Limb (tissue), 2 donors: ENCODE results near the gene CDH2.

Source experiments
- DNase-seq, 2 donors: peaks; one replicate each; pipeline ENCODE4 v3.0.0-alpha.2; 2016; ENCODE audit errors: extremely low spot score in 2 of 2

The CDH2 gene

GRCh38 chr18:28168725-28169124 lies 8.2 kb downstream of the CDH2 start:
- no peak for DNase-seq

GRCh38 chr18:28167835-28168349 lies 9.0 kb downstream of the CDH2 start:
- no peak for DNase-seq

GRCh38 chr18:28164771-28165483 lies 12.0 kb downstream of the CDH2 start:
- DNase-seq: no peak

- DNase-seq: no peak
Observed at GRCh38 chr18:28163201-28163775, 13.6 kb downstream of the CDH2 start.

- no peak for DNase-seq
Observed at GRCh38 chr18:28161608-28162599, 15.0 kb downstream of the CDH2 start.

- DNase-seq: no peak
Observed at GRCh38 chr18:28159055-28159454, 17.9 kb downstream of the CDH2 start.

GRCh38 chr18:28158083-28158581 lies 18.8 kb downstream of the CDH2 start:
- no peak for DNase-seq

GRCh38 chr18:28153485-28154065 lies 23.4 kb downstream of the CDH2 start:
- no peak for DNase-seq

GRCh38 chr18:28152754-28153153 lies 24.2 kb downstream of the CDH2 start:
- DNase-seq: no peak

- DNase-seq: no peak
Observed at GRCh38 chr18:28152354-28152753, 24.6 kb downstream of the CDH2 start.

- no peak for DNase-seq
Observed at GRCh38 chr18:28151434-28151833, 25.5 kb downstream of the CDH2 start.

GRCh38 chr18:28150925-28151324 lies 26.0 kb downstream of the CDH2 start:
- no peak for DNase-seq

- DNase-seq: no peak
Observed at GRCh38 chr18:28149810-28150420, 27.0 kb downstream of the CDH2 start.

- DNase-seq: no peak
Observed at GRCh38 chr18:28147674-28148171, 29.2 kb downstream of the CDH2 start.

GRCh38 chr18:28143725-28144124 lies 33.2 kb downstream of the CDH2 start:
- no peak for DNase-seq

- no peak for DNase-seq
Observed at GRCh38 chr18:28138816-28139215, 38.1 kb downstream of the CDH2 start.

- no peak for DNase-seq
Observed at GRCh38 chr18:28136071-28136470, 40.9 kb downstream of the CDH2 start.

GRCh38 chr18:28134774-28135173 lies 42.2 kb downstream of the CDH2 start:
- no peak for DNase-seq

- DNase-seq: no peak
Observed at GRCh38 chr18:28132084-28132483, 44.8 kb downstream of the CDH2 start.

GRCh38 chr18:28128659-28128980 lies 48.3 kb downstream of the CDH2 start:
- DNase-seq: no peak
